ENCODE measurements around the gene ITGAD.

GRCh38 chr16:31380201-31380600 lies 12.9 kb upstream of the ITGAD start:
- no peak for TF ChIP-seq CTCF (IDR thresholded peaks at IDR 0.05)
- TF ChIP-seq POLR2A (IDR thresholded peaks at IDR 0.05): no peak

Measured in body of pancreas (tissue), 4 donors.